ENCODE measurements around the gene MMD.

MMD gene

DNA sequence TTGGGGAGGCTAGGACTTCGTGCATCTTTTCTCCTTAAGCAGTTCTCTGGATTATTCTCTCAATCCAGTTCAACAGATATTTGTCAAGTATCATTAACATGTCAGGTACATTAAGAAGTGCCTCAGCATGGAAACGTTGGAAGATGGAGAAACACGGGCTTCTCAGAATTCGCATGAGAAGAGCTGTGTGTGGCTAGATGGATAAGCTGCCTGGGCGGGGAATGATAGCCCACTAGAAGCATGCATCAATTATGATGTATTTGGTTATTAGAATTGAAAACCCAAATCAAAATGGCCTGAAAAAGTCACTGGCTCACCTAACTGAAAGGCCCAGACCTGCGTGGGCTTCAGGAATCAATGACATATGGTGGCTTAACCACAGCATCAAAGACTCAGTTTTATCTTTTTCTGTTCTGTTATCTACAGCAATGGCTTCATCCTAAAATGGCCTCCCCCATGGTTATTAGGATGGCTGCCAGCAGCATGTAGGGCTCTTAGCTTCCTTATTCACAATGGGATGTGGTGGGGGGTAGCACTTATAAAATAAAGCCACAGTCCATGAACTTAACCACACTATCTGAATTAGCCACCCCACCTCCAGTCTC is 43.9 kb downstream of the MMD start:
- DNase-seq = no peak
- in situ Hi-C loops (cut with MboI; ENCODE audit: low pct_unique_long_range_greater_than_20kb, low sequenced_read_pairs) = no loop called here

GRCh38 chr17:55368706-55369105 is 52.9 kb downstream of the MMD start:
- peak; percentile 28 for DNase-seq
- in situ Hi-C loops (cut with MboI; ENCODE audit: low pct_unique_long_range_greater_than_20kb, low sequenced_read_pairs) = no loop called here

- in situ Hi-C loops (cut with MboI; ENCODE audit: low pct_unique_long_range_greater_than_20kb, low sequenced_read_pairs) = no loop called here
- DNase-seq = no peak
These were observed 55.6 kb downstream of the MMD start for GRCh38 chr17:55366020-55366481.

DNA sequence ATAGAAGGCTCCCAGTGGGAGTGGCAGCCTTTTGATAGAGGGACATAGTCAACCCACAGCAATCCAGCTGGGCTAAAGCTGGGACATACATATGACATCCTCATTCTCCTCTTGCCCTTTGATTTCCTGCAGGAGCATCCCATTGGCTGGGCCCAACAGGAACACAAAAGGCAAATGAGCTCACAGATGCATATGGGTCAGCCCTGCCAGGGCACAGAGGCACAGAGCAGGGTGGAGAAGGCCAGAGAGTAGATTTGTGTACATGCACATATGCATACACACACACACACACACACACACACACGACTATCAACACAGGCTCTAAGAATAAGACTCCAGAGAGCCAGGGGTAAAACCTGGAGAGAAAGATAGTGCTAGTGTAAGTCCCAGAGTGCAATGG is 58.6 kb downstream of the MMD start:
- no peak for DNase-seq
- in situ Hi-C loops (cut with MboI; ENCODE audit: low pct_unique_long_range_greater_than_20kb, low sequenced_read_pairs) = no loop called here

- in situ Hi-C loops (cut with MboI; ENCODE audit: low pct_unique_long_range_greater_than_20kb, low sequenced_read_pairs) = no loop called here
- DNase-seq = no peak
These were observed 60.7 kb downstream of the MMD start for GRCh38 chr17:55360971-55361370.

- in situ Hi-C loops (cut with MboI; ENCODE audit: low pct_unique_long_range_greater_than_20kb, low sequenced_read_pairs) = no loop called here
- peak; percentile 79 for DNase-seq
These were observed 65.0 kb downstream of the MMD start for GRCh38 chr17:55356434-55357328.

GRCh38 chr17:55354941-55355340 is 66.7 kb downstream of the MMD start:
- no peak for DNase-seq
- in situ Hi-C loops (cut with MboI; ENCODE audit: low pct_unique_long_range_greater_than_20kb, low sequenced_read_pairs) = no loop called here

- in situ Hi-C loops (cut with MboI; ENCODE audit: low pct_unique_long_range_greater_than_20kb, low sequenced_read_pairs) = no loop called here
- DNase-seq = no peak
These were observed 67.6 kb downstream of the MMD start for GRCh38 chr17:55354010-55354409.

GRCh38 chr17:55351226-55351625 is 70.4 kb downstream of the MMD start:
- in situ Hi-C loops (cut with MboI; ENCODE audit: low pct_unique_long_range_greater_than_20kb, low sequenced_read_pairs) = no loop called here
- DNase-seq = no peak

GRCh38 chr17:55350825-55351205 is 70.8 kb downstream of the MMD start:
- in situ Hi-C loops (cut with MboI; ENCODE audit: low pct_unique_long_range_greater_than_20kb, low sequenced_read_pairs) = no loop called here
- no peak for DNase-seq

- peak; percentile 79 for DNase-seq
These were observed 72.8 kb downstream of the MMD start for GRCh38 chr17:55348749-55349354.

GRCh38 chr17:55347341-55347740 is 74.3 kb downstream of the MMD start:
- in situ Hi-C loops (cut with MboI; ENCODE audit: low pct_unique_long_range_greater_than_20kb, low sequenced_read_pairs) = no loop called here
- DNase-seq = no peak

More at GRCh38 chr17:55348749-55349354, 72.8 kb downstream of the MMD start:
- in situ Hi-C loops (cut with MboI; ENCODE audit: low pct_unique_long_range_greater_than_20kb, low sequenced_read_pairs) = no loop called here

DNA sequence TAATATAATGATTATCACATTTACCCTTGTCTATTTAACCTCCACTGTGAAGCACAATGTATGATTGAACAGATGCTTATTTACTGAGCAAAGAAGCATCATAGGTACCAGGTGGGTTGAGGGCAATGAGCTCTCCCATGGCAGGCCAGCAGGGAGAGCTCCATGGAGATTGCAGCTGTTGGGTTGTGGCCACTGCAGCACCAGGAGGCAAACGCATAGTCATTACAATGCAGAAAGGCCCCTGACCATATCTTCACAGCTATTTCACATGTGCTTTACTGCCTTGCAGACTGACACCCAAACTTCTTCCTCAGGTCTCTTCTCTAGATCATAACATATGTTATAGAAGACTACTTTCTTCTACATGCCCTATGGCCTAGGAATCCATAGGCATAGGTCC is 75.0 kb downstream of the MMD start:
- in situ Hi-C loops (cut with MboI; ENCODE audit: low pct_unique_long_range_greater_than_20kb, low sequenced_read_pairs) = no loop called here
- no peak for DNase-seq

GRCh38 chr17:55345132-55345531 is 76.5 kb downstream of the MMD start:
- in situ Hi-C loops (cut with MboI; ENCODE audit: low pct_unique_long_range_greater_than_20kb, low sequenced_read_pairs) = no loop called here
- DNase-seq = no peak

GRCh38 chr17:55344514-55344997 is 77.1 kb downstream of the MMD start:
- DNase-seq = peak; percentile 91
- in situ Hi-C loops (cut with MboI; ENCODE audit: low pct_unique_long_range_greater_than_20kb, low sequenced_read_pairs) = no loop called here

DNA sequence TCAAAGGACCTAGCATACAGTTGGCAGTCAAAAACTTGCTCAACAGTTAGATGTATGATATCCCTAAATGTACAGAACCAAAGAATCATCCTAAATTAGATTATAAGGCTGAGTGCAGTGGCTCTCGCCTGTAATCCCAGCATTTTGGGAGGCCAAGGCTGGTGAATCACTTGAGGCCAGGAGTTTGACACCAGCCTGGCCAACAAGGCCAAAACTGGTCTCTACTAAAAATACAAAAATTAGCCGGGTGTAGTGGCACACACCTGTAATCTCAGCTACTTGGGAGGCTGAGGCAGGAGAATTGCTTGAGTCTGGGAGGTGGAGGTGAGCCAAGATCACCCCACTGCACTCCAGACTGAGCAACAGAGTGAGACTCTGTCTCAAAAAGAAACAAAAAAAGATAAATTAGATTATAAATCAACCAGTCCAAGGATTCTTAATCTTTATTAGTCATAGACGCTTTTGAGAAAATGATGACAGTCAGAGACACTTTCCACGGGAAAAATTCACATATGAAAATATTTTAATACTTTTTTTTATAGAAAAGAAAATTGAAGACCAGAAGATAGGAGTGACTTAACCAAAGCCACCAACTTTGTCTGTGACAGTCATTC is 77.6 kb downstream of the MMD start:
- DNase-seq = no peak
- in situ Hi-C loops (cut with MboI; ENCODE audit: low pct_unique_long_range_greater_than_20kb, low sequenced_read_pairs) = no loop called here

GRCh38 chr17:55342800-55343585 is 78.6 kb downstream of the MMD start:
- no peak for DNase-seq
- in situ Hi-C loops (cut with MboI; ENCODE audit: low pct_unique_long_range_greater_than_20kb, low sequenced_read_pairs) = no loop called here
